ENCODE measurements around the gene LRCH1. TPM values are rescaled to one million over a fixed set of nuclear protein-coding genes. Genes with fewer than 3 reads are reported as not detected.
A peak's percentile ranks its signal among the peaks of the same experiment; 100 is the strongest.

Gene LRCH1
- total and polyA plus RNA-seq, 2 of the 13 experiments (the other 11 are each of a cell fraction or from before 2014, with no cell fraction given): 4.1 to 12.6 TPM

GRCh38 chr13:46728777-46729176, 175.8 kb downstream of the LRCH1 start:
- Histone ChIP-seq H3K9ac (ENCODE audit: insufficient read depth, low read depth, low read length) (no peak overlapping the region), H2AFZ (ENCODE audit: low read length) (no peak overlapping the region), H3K9me3 (ENCODE audit: low read length) (no peaks in the 10 kb centered on the region), H3K27me3 (ENCODE audit: control insufficient read depth in 1 of 2, insufficient read depth in 2 of 2, low read length in 2 of 2) (no peaks in the 10 kb centered on the region), H4K20me1 (ENCODE audit: insufficient read depth, low read length) (no peaks in the 10 kb centered on the region), H3K27ac (ENCODE audit: extremely low read length, insufficient read depth, low read length) (no peak overlapping the region), H3K4me3 (replicated peaks in 1 of 3; ENCODE audit: insufficient read depth in 1 of 3, low read depth in 2 of 3, low read length in 3 of 3) (no peak overlapping the region), H3K4me2 (ENCODE audit: low read depth, low read length) (no peak overlapping the region), H3K36me3 (replicated peaks in 1 of 2; ENCODE audit: control insufficient read depth in 1 of 2, insufficient read depth in 2 of 2, low read length in 2 of 2) (peaks cover 10 to 43% of the 10 kb centered on the region in 2 experiments; a peak in 4 of 5 replicates), H3K4me1 (ENCODE audit: insufficient read depth, low read length) (no peaks in the 10 kb centered on the region), H3K79me2 (ENCODE audit: insufficient read depth, low read length) (no peaks in the 10 kb centered on the region)
- TF ChIP-seq ZBTB33 (CRISPR knock-in tag; IDR thresholded peaks at IDR 0.05) (0 out of 2 replicates have a peak, but pooled peaks have one; percentile 19), TAF15 (IDR thresholded peaks at IDR 0.05; ENCODE audit: low read depth, low read length, poor library complexity, severe bottlenecking) (no peak)
- ChIA-PET POLR2A (no interaction called here), CTCF (ENCODE audit: low intra/inter-chr PET ratio, low total read pairs) (no interaction called here)
- DNase-seq (ENCODE audit: low spot score): peak; percentile 21
- intact Hi-C loops (cut with micrococcal nuclease; ENCODE audit: unreplicated experiment) (no loop called here), in situ Hi-C loops (cut with HindIII; ENCODE audit: extremely low pct_ligation_motif_present, low pct_unique_long_range_greater_than_20kb) (no loop called here)
- FAIRE-seq: no peak
- BruUV-seq (replicated peaks): no TSS peak
- WGBS (ENCODE audit: low lambda C conversion rate): 94% methylated on average over 7 of the region's 7 CpGs
- ATAC-seq: peak; percentile 46; the same call in 2 of the 3 replicates

GRCh38 chr13:46731535-46731934, 178.6 kb downstream of the LRCH1 start:
- 99% methylated on average over 6 of the region's 6 CpGs for WGBS (ENCODE audit: low lambda C conversion rate)
- intact Hi-C loops (cut with micrococcal nuclease; ENCODE audit: unreplicated experiment) (no loop called here), in situ Hi-C loops (cut with HindIII; ENCODE audit: extremely low pct_ligation_motif_present, low pct_unique_long_range_greater_than_20kb) (no loop called here)
- Histone ChIP-seq H3K9me3 (ENCODE audit: low read length) (no peaks in the 10 kb centered on the region), H2AFZ (ENCODE audit: low read length) (no peak overlapping the region), H3K27me3 (ENCODE audit: control insufficient read depth in 1 of 2, insufficient read depth in 2 of 2, low read length in 2 of 2) (no peaks in the 10 kb centered on the region), H3K4me2 (ENCODE audit: low read depth, low read length) (no peak overlapping the region), H3K79me2 (ENCODE audit: insufficient read depth, low read length) (no peaks in the 10 kb centered on the region), H3K4me3 (replicated peaks in 1 of 3; ENCODE audit: insufficient read depth in 1 of 3, low read depth in 2 of 3, low read length in 3 of 3) (no peak overlapping the region), H3K4me1 (ENCODE audit: insufficient read depth, low read length) (no peaks in the 10 kb centered on the region), H4K20me1 (ENCODE audit: insufficient read depth, low read length) (no peaks in the 10 kb centered on the region), H3K27ac (ENCODE audit: extremely low read length, insufficient read depth, low read length) (no peak overlapping the region), H3K9ac (ENCODE audit: insufficient read depth, low read depth, low read length) (no peak overlapping the region), H3K36me3 (replicated peaks in 1 of 2; ENCODE audit: control insufficient read depth in 1 of 2, insufficient read depth in 2 of 2, low read length in 2 of 2) (peaks cover 8 to 26% of the 10 kb centered on the region in 2 experiments; a peak in 4 of 5 replicates)
- POLR2A ChIA-PET: no interaction called here
- FAIRE-seq (no peak), ATAC-seq (no peak), DNase-seq (ENCODE audit: low spot score) (no peak)
- CTCF ChIA-PET (ENCODE audit: low intra/inter-chr PET ratio, low total read pairs): no interaction called here
- TF ChIP-seq HOXD1 (CRISPR knock-in tag; IDR thresholded peaks at IDR 0.05): no peak
- no peak for TF ChIP-seq ZNF570 (CRISPR knock-in tag; IDR thresholded peaks at IDR 0.05; ENCODE audit: borderline replicate concordance)
- TF ChIP-seq PPARG (CRISPR knock-in tag; conservative IDR thresholded peaks at IDR 0.05): no peak
- no peak for TF ChIP-seq KDM1A (CRISPR knock-in tag; IDR thresholded peaks at IDR 0.05)
- no TSS peak for BruUV-seq (replicated peaks)

Data from HepG2 (cell line).